Measurements from ENCODE around the gene ACER3.

Gene ACER3

GRCh38 chr11:77074626-77075221, 214.0 kb downstream of the ACER3 start:
- no peak overlapping the region for H3K4me3 ChIP-seq (ENCODE audit: low read depth, low read length)
- no peaks in the 10 kb centered on the region for H3K27me3 ChIP-seq (ENCODE audit: control insufficient read depth, insufficient read depth, low read length)
- no peak overlapping the region for H3K4me2 ChIP-seq (ENCODE audit: low read length)
- no peaks in the 10 kb centered on the region for H3K79me2 ChIP-seq
- no peak for TF ChIP-seq CTCF (IDR thresholded peaks at IDR 0.05)
- H3K9ac ChIP-seq, result no peak overlapping the region
- no peaks in the 10 kb centered on the region for H3K9me3 ChIP-seq (ENCODE audit: control insufficient read depth, low read length)
- H3K4me1 ChIP-seq, result no peaks in the 10 kb centered on the region
- no peak overlapping the region for H3K27ac ChIP-seq
- H2AFZ ChIP-seq, result no peak overlapping the region
- H3K36me3 ChIP-seq (ENCODE audit: control insufficient read depth, insufficient read depth, low read length), result no peaks in the 10 kb centered on the region

- no peaks in the 10 kb centered on the region for H3K27me3 ChIP-seq (ENCODE audit: control insufficient read depth, insufficient read depth, low read length)
- H3K9ac ChIP-seq, result no peak overlapping the region
- TF ChIP-seq CTCF (IDR thresholded peaks at IDR 0.05), result no peak
- H3K27ac ChIP-seq, result no peak overlapping the region
- H3K36me3 ChIP-seq (ENCODE audit: control insufficient read depth, insufficient read depth, low read length), result no peaks in the 10 kb centered on the region
- no peaks in the 10 kb centered on the region for H3K9me3 ChIP-seq (ENCODE audit: control insufficient read depth, low read length)
- no peaks in the 10 kb centered on the region for H3K4me1 ChIP-seq
- H3K4me3 ChIP-seq (ENCODE audit: low read depth, low read length), result no peak overlapping the region
- no peak overlapping the region for H2AFZ ChIP-seq
- H3K4me2 ChIP-seq (ENCODE audit: low read length), result no peak overlapping the region
- H3K79me2 ChIP-seq, result no peaks in the 10 kb centered on the region
Measured at GRCh38 chr11:77075425-77075905, 214.7 kb downstream of the ACER3 start.
